ENCODE data around the gene ZNF536.
"Not testable (repeated sequence)": the region's sequence is repeated elsewhere in the genome, so short reads cannot be mapped to it uniquely, and the experiment has no call there.

Gene ZNF536

GRCh38 chr19:30473334-30473867 is 101.2 kb downstream of the ZNF536 start:
- DNase-seq (ENCODE audit: low read depth in 2 of 3, low spot score in 2 of 3) = no peak

GRCh38 chr19:30476997-30477396 is 104.8 kb downstream of the ZNF536 start:
- no peak for DNase-seq (ENCODE audit: low read depth in 2 of 3, low spot score in 2 of 3)

GRCh38 chr19:30479231-30479630 is 107.0 kb downstream of the ZNF536 start:
- DNase-seq (ENCODE audit: low read depth in 2 of 3, low spot score in 2 of 3) = no peak

- no peak for DNase-seq (ENCODE audit: low read depth in 2 of 3, low spot score in 2 of 3)
Measured at GRCh38 chr19:30480097-30480496, 107.9 kb downstream of the ZNF536 start.

- no peak for DNase-seq (ENCODE audit: low read depth in 2 of 3, low spot score in 2 of 3)
Measured at GRCh38 chr19:30481063-30481462, 108.9 kb downstream of the ZNF536 start.

DNA sequence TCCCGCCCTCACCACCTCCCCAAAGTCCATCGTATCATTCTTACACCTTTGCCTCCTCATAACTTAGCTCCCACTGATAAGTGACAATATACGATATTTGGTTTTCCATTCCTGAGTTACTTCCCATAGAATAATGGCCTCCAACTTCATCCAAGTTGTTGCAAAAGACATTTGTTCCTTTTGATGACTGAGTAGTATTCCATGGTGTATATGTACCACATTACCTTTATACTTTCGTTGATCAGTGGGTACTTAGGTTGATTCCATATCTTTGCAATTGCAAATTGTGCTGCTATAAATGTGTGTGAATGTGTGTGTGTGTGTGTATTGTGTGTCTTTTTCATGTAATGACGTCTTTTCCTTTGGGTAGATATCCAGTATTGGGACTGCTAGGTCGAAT is 109.6 kb downstream of the ZNF536 start:
- DNase-seq (ENCODE audit: low read depth in 2 of 3, low spot score in 2 of 3) = no peak

- DNase-seq (ENCODE audit: low read depth in 2 of 3, low spot score in 2 of 3) = no peak
Measured at GRCh38 chr19:30482956-30483355, 110.8 kb downstream of the ZNF536 start.

DNA sequence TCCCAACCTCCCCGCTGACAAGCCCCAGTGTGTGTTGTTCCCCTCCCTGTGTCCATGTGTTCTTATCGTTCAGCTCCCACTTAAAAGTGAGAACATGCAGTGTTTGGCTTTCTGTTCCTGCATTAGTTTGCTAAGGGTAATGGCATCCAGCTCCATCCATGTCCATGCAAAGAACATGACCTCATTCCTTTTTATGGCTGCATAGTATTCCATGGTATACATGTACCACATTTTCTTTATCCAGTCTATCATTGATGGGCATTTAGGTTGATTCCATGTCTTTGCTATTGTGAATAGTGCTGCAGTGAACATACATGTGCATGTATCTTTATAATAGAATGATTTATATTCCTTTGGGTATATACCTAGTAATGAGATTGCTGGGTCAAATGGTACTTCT is 114.1 kb downstream of the ZNF536 start:
- not testable (repeated sequence) for DNase-seq (ENCODE audit: low read depth in 2 of 3, low spot score in 2 of 3)

DNA sequence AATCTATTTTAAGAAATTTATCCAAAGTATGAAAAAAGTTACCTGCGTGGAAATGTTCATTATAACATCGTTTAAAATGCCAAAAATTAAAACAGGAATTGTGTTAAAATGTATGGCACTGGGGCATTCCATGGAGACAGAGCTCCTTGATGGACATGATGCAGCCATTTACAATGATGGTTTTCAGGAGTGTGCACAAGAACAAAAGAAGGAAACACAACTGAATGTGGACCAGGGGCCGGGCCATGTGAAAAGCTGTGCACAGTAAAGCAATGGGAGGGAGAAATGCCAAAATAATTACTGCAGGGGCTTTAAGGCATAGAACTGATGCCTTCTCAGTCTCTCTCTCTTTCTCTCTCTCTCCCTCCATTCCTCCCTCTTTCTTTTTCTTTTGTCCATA is 115.0 kb downstream of the ZNF536 start:
- no peak for DNase-seq (ENCODE audit: low read depth in 2 of 3, low spot score in 2 of 3)

GRCh38 chr19:30488191-30488590 is 116.0 kb downstream of the ZNF536 start:
- DNase-seq (ENCODE audit: low read depth in 2 of 3, low spot score in 2 of 3) = no peak

DNA sequence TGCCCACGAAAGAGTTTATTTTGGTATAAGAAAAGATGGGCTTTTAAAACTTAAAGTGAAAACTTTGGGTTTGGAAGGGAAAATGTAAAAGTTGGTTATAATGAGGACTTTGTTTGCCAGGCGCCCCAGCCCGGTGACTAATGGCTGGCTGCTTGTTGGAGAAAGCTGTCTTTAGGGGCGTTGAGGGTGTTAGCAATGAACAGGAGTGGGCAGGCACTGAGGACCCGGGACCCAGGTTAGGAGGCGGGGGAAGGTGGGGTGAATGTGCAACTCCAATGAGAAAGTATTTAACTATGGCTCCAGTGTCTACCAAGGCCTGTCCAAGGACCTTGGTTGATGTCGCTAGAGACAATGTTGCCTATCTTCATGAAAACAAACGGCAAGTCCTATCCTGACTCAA is 118.6 kb downstream of the ZNF536 start:
- no peak for DNase-seq (ENCODE audit: low read depth in 2 of 3, low spot score in 2 of 3)

DNA sequence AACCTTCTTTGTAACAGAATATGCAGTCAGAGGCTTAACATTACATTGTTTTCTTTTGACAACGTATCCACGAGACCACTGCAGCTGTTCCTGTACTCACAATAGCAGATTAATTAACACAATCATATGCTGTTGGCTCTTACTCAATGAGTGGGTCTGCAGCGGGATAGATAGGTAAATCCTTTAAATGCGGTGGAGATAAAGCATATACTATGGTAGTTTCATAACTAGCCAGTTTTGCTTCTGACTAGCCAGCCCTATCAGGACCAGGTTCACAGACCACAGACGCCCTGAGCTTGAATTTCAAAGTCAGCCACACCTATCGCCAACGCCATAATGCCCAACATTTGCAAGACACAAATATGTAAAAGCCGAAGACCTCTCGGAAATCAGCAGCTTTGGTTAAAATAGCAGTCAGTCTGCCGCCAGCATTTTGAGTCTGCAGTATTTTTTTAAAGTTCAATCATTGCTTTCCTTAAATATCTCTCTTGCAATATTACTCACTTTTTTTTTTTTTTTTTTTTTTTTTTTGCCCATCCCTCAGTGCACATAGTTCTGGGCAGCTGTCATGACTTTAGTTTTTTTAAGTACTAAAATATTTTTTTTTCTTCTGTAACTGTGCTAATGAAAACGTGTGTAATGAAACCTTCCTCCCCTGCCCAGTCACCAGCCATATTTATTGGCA is 120.5 kb downstream of the ZNF536 start:
- no peak for DNase-seq (ENCODE audit: low read depth in 2 of 3, low spot score in 2 of 3)

DNA sequence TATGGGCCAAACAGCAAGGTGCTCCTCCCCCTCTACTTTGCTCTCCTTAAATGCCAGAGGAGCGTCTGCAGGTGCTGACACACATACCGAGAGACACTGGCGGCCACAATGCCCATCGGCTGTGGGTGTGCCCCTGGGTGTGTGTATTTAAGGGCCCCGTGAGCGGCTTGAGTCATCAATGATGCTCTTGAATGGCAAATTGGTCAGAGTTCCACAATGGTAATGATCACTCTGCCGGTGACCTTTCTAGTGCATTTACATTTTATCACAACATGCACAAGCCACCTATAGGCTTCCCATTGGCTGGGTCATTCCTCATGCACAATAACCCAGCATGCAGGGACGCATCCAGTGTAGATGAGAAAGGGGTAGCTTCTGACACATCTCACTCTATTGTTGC is 124.8 kb downstream of the ZNF536 start:
- DNase-seq (ENCODE audit: low read depth in 2 of 3, low spot score in 2 of 3) = no peak

GRCh38 chr19:30498085-30498484 is 125.9 kb downstream of the ZNF536 start:
- DNase-seq (ENCODE audit: low read depth in 2 of 3, low spot score in 2 of 3) = not testable (repeated sequence)

- DNase-seq (ENCODE audit: low read depth in 2 of 3, low spot score in 2 of 3) = no peak
Measured at GRCh38 chr19:30498707-30499106, 126.5 kb downstream of the ZNF536 start.

- no peak for DNase-seq (ENCODE audit: low read depth in 2 of 3, low spot score in 2 of 3)
Measured at GRCh38 chr19:30504272-30504671, 132.1 kb downstream of the ZNF536 start.

GRCh38 chr19:30512176-30513081 is 140.2 kb downstream of the ZNF536 start:
- no peak for DNase-seq (ENCODE audit: low read depth in 2 of 3, low spot score in 2 of 3)

- DNase-seq (ENCODE audit: low read depth in 2 of 3, low spot score in 2 of 3) = no peak
Measured at GRCh38 chr19:30513082-30513411, 140.9 kb downstream of the ZNF536 start.

- no peak for DNase-seq (ENCODE audit: low read depth in 2 of 3, low spot score in 2 of 3)
Measured at GRCh38 chr19:30516111-30516510, 143.9 kb downstream of the ZNF536 start.

DNA sequence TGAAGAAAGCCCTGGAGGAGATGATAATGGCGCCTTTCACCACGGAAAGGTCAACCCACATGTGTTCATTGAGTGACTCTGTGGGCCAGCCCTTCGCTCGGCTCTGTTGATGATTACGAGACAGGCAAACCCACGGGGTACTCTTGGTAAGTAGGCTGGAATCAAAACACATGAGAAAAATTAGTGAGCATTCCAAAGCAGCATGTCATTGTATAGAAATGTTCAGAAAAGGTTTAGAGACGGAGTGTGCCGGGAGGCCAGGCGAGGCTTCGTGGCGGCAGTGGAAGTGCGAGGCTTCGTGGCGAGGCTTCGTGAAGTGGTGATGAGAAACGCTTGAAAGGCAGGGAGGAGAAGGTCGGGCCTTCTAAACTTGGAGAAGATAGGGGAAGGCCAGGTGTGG is 144.3 kb downstream of the ZNF536 start:
- DNase-seq (ENCODE audit: low read depth in 2 of 3, low spot score in 2 of 3) = no peak

DNA sequence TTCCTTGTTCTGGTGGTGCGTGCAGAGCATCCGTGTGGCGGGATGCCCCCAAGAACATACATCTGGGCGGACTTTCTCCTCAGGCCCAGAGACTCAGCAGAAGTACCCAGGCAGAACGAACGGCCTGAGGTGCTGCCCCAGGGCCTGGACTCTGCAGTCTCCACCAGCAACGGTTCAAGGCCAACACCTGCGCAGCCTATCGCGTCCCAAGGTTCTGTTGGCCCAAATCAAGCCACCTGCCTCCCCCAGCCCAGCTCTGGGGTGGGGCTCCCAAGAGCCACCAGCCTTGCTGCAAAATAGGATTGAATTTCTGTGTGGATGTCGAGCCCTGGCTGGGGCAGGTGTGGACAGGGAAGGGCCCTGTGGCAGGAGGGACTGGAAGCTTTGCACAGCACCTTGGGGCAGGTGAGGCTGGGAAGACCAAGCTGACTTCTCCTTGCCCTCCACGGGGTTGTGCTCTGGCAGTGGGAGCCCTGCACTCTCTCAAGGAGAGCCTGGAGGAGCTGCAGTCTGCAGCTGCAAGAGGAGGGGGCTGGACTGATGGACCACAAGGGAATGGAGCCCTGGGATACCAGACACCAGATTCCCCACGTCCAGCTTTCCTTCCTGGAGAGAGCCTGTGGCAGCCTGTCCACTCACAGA is 146.9 kb downstream of the ZNF536 start:
- DNase-seq (ENCODE audit: low read depth in 2 of 3, low spot score in 2 of 3) = no peak
